WTC11 (cell line): ENCODE results near the gene DYSF. TPM values are rescaled to one million over a fixed set of nuclear protein-coding genes. Genes with fewer than 3 reads are reported as not detected.

Source experiments
- ATAC-seq: fragments of 200-7000 bp; cut with Tn5 transposase; 2 replicates; pipeline ENCODE4 v1.10.0; 2021; ENCODE audit warnings: mild to moderate bottlenecking, moderate library complexity
- CTCF ChIA-PET: fragments of 300-600 bp; sonication (Branson Sonifier 250); formaldehyde crosslinking; loops from one replicate; lab custom pipeline; 2021; ENCODE audit warnings: antibody characterized with exemption; lab: Charles Lee
- POLR2A ChIA-PET: fragments of 350-600 bp; sonication (Branson Sonifier 250); formaldehyde crosslinking; loops from one replicate; lab custom pipeline; 2021; ENCODE audit warnings: antibody characterized with exemption; lab: Charles Lee
- DNase-seq: peaks from one replicate; pipeline ENCODE4 v3.0.0; 2021; ENCODE audit warnings: low spot score
- H3K27ac Mint-ChIP-seq: 2 replicates; pipeline ENCODE4 v1.8.0; 2021; ENCODE audit warnings: mixed read lengths
- H3K27me3 Mint-ChIP-seq: 2 replicates; pipeline ENCODE4 v1.8.0; 2021; ENCODE audit warnings: low read depth, mild to moderate bottlenecking, moderate library complexity, mixed read lengths
- H3K36me3 Mint-ChIP-seq: 2 replicates; pipeline ENCODE4 v1.8.0; 2021; ENCODE audit warnings: mixed read lengths
- H3K4me1 Mint-ChIP-seq: 2 replicates; pipeline ENCODE4 v1.8.0; 2022; ENCODE audit warnings: mixed read lengths
- H3K4me3 Mint-ChIP-seq: 2 replicates; pipeline ENCODE4 v1.8.0; 2021; ENCODE audit warnings: mild to moderate bottlenecking, moderate library complexity, mixed read lengths
- H3K9me3 Mint-ChIP-seq: 2 replicates; pipeline ENCODE4 v1.8.0; 2021; ENCODE audit warnings: mixed read lengths
- ESRRA ChIP-seq: sonication (generic); formaldehyde crosslinking; IDR thresholded peaks from 2 replicates; pipeline ENCODE4 v1.8.1; 2022; ENCODE audit warnings: mild to moderate bottlenecking, missing genetic modification reagents, borderline replicate concordance
- GABPB1 ChIP-seq: sonication (generic); formaldehyde crosslinking; IDR thresholded peaks from 2 replicates; pipeline ENCODE4 v1.8.1; 2023; ENCODE audit warnings: mild to moderate bottlenecking, missing genetic modification reagents
- MYBL2 ChIP-seq: sonication (generic); formaldehyde crosslinking; IDR thresholded peaks from 2 replicates; pipeline ENCODE4 v1.8.1; 2023; ENCODE audit warnings: mild to moderate bottlenecking, moderate library complexity, missing genetic modification reagents
- NFATC4 ChIP-seq: fragments of 250-450 bp; sonication (Bioruptor Pico); IDR thresholded peaks from 2 replicates; pipeline ENCODE4 v1.9.0; 2021; ENCODE audit warnings: mild to moderate bottlenecking
- NR3C1 ChIP-seq: sonication (generic); formaldehyde crosslinking; conservative IDR thresholded peaks from 2 replicates; pipeline ENCODE4 v1.8.1; 2023; ENCODE audit warnings: low read depth, mild to moderate bottlenecking, missing genetic modification reagents
- OVOL2 ChIP-seq: fragments of 250-450 bp; sonication (Bioruptor Pico); IDR thresholded peaks from 2 replicates; pipeline ENCODE4 v1.9.0; 2021; ENCODE audit warnings: mild to moderate bottlenecking, borderline replicate concordance
- RELA ChIP-seq: sonication (generic); formaldehyde crosslinking; IDR thresholded peaks from 2 replicates; pipeline ENCODE4 v1.8.1; 2022; ENCODE audit warnings: missing genetic modification reagents, mild to moderate bottlenecking, borderline replicate concordance
- SMAD3 ChIP-seq: sonication (generic); formaldehyde crosslinking; IDR thresholded peaks from 2 replicates; pipeline ENCODE4 v1.8.0; 2022; ENCODE audit warnings: missing genetic modification reagents, mild to moderate bottlenecking, borderline replicate concordance
- SMAD4 ChIP-seq: sonication (generic); formaldehyde crosslinking; IDR thresholded peaks from 2 replicates; pipeline ENCODE4 v1.8.0; 2022; ENCODE audit warnings: mild to moderate bottlenecking, missing genetic modification reagents
- SOX15 ChIP-seq: fragments of 250-450 bp; sonication (Bioruptor Pico); IDR thresholded peaks from 2 replicates; pipeline ENCODE4 v1.9.0; 2021; ENCODE audit warnings: mild to moderate bottlenecking
- SP1 ChIP-seq: sonication (generic); formaldehyde crosslinking; conservative IDR thresholded peaks from 2 replicates; pipeline ENCODE4 v1.8.1; 2022; ENCODE audit warnings: missing genetic modification reagents
- ZNF121 ChIP-seq: sonication (generic); formaldehyde crosslinking; IDR thresholded peaks from 2 replicates; pipeline ENCODE4 v1.8.0; 2023; ENCODE audit warnings: missing genetic modification reagents
- ZNF219 ChIP-seq: sonication (generic); formaldehyde crosslinking; IDR thresholded peaks from 2 replicates; pipeline ENCODE4 v1.8.0; 2023; ENCODE audit warnings: missing genetic modification reagents, mild to moderate bottlenecking, borderline replicate concordance
- ZNF232 ChIP-seq: sonication (generic); formaldehyde crosslinking; IDR thresholded peaks from 2 replicates; pipeline ENCODE4 v1.8.0; 2022; ENCODE audit warnings: mild to moderate bottlenecking, missing genetic modification reagents
- ZNF317 ChIP-seq: sonication (generic); formaldehyde crosslinking; IDR thresholded peaks from 2 replicates; pipeline ENCODE4 v1.8.1; 2023; ENCODE audit warnings: low read depth, mild to moderate bottlenecking, moderate library complexity, missing genetic modification reagents, borderline replicate concordance
- ZNF396 ChIP-seq: fragments of 250-450 bp; sonication (Bioruptor Pico); IDR thresholded peaks from 2 replicates; pipeline ENCODE4 v1.8.0; 2021; ENCODE audit warnings: mild to moderate bottlenecking, moderate library complexity, borderline replicate concordance
- ZNF416 ChIP-seq: fragments of 250-450 bp; sonication (Bioruptor Pico); IDR thresholded peaks from 2 replicates; pipeline ENCODE4 v1.9.0; 2021; ENCODE audit warnings: mild to moderate bottlenecking, inconsistent platforms
- total RNA-seq: library from RNA; stranded (reverse); gene quantifications from 3 replicates; pipeline ENCODE4 v1.2.3, GENCODE V29; 2021
- TF ChIP-seq, protein P1 (sequence below): sonication (generic); formaldehyde crosslinking; IDR thresholded peaks from 2 replicates; pipeline ENCODE4 v1.8.1; 2022; ENCODE audit warnings: missing genetic modification reagents, borderline replicate concordance
- TF ChIP-seq, protein P2 (sequence below): fragments of 200-600 bp; IDR thresholded peaks from 2 replicates; pipeline ENCODE4 v1.8.0; 2022; ENCODE audit warnings: antibody characterized with exemption
- TF ChIP-seq, protein P3 (sequence below): sonication (generic); formaldehyde crosslinking; IDR thresholded peaks from 2 replicates; pipeline ENCODE4 v1.8.1; 2023; ENCODE audit warnings: mild to moderate bottlenecking, missing genetic modification reagents
- TF ChIP-seq, protein P4 (sequence below): sonication (generic); formaldehyde crosslinking; IDR thresholded peaks from 2 replicates; pipeline ENCODE4 v1.8.1; 2022; ENCODE audit warnings: mild to moderate bottlenecking, missing genetic modification reagents, moderate library complexity, borderline replicate concordance
- TF ChIP-seq, protein P5 (sequence below): sonication (generic); formaldehyde crosslinking; IDR thresholded peaks from 2 replicates; pipeline ENCODE4 v1.8.0; 2022; ENCODE audit warnings: mild to moderate bottlenecking, missing genetic modification reagents
- TF ChIP-seq, protein P6 (sequence below): sonication (generic); formaldehyde crosslinking; IDR thresholded peaks from 2 replicates; pipeline ENCODE4 v1.8.1; 2023; ENCODE audit warnings: mild to moderate bottlenecking, missing genetic modification reagents
- TF ChIP-seq, protein P7 (sequence below): sonication (generic); formaldehyde crosslinking; IDR thresholded peaks from 2 replicates; pipeline ENCODE4 v1.8.1; 2023; ENCODE audit warnings: mild to moderate bottlenecking, missing genetic modification reagents, moderate library complexity
- TF ChIP-seq, protein P8 (sequence below): fragments of 250-450 bp; sonication (Bioruptor Pico); IDR thresholded peaks from 2 replicates; pipeline ENCODE4 v1.8.0; 2021; ENCODE audit warnings: mild to moderate bottlenecking

The DYSF gene
- total RNA-seq, 1 experiment from 2014 or later = 14.8 TPM

DNA sequence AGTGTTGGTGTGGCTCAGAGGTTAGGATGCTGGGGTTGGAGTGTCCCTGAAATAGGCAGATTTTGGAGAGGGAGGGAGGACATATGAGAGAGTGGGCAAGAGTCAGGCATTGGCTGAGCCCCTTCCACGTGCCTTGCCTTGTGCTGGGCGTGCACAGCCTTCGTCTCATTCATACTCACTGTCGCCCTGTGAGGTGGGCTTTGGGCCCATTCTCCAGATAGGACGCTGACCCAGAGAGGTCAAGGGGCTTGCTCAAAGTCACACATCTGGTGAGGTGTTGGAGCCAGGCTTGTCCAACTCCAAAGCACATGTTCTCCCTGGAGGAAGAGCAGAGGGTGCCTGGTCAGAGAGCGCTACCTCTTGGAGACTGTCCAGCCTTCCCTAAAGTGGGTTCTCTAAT, 166.8 kb downstream of the DYSF start (continued):
- TF ChIP-seq, protein P1, sequence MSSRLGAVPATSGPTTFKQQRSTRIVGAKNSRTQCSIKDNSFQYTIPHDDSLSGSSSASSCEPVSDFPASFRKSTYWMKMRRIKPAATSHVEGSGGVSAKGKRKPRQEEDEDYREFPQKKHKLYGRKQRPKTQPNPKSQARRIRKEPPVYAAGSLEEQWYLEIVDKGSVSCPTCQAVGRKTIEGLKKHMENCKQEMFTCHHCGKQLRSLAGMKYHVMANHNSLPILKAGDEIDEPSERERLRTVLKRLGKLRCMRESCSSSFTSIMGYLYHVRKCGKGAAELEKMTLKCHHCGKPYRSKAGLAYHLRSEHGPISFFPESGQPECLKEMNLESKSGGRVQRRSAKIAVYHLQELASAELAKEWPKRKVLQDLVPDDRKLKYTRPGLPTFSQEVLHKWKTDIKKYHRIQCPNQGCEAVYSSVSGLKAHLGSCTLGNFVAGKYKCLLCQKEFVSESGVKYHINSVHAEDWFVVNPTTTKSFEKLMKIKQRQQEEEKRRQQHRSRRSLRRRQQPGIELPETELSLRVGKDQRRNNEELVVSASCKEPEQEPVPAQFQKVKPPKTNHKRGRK (CRISPR knock-in tag) = no peak
- no peak for TF ChIP-seq SMAD3 (CRISPR knock-in tag)
- TF ChIP-seq, protein P2, sequence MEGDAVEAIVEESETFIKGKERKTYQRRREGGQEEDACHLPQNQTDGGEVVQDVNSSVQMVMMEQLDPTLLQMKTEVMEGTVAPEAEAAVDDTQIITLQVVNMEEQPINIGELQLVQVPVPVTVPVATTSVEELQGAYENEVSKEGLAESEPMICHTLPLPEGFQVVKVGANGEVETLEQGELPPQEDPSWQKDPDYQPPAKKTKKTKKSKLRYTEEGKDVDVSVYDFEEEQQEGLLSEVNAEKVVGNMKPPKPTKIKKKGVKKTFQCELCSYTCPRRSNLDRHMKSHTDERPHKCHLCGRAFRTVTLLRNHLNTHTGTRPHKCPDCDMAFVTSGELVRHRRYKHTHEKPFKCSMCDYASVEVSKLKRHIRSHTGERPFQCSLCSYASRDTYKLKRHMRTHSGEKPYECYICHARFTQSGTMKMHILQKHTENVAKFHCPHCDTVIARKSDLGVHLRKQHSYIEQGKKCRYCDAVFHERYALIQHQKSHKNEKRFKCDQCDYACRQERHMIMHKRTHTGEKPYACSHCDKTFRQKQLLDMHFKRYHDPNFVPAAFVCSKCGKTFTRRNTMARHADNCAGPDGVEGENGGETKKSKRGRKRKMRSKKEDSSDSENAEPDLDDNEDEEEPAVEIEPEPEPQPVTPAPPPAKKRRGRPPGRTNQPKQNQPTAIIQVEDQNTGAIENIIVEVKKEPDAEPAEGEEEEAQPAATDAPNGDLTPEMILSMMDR = no peak
- no peak for TF ChIP-seq RELA
- TF ChIP-seq, protein P3, sequence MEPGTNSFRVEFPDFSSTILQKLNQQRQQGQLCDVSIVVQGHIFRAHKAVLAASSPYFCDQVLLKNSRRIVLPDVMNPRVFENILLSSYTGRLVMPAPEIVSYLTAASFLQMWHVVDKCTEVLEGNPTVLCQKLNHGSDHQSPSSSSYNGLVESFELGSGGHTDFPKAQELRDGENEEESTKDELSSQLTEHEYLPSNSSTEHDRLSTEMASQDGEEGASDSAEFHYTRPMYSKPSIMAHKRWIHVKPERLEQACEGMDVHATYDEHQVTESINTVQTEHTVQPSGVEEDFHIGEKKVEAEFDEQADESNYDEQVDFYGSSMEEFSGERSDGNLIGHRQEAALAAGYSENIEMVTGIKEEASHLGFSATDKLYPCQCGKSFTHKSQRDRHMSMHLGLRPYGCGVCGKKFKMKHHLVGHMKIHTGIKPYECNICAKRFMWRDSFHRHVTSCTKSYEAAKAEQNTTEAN (CRISPR knock-in tag) = no peak

DNA sequence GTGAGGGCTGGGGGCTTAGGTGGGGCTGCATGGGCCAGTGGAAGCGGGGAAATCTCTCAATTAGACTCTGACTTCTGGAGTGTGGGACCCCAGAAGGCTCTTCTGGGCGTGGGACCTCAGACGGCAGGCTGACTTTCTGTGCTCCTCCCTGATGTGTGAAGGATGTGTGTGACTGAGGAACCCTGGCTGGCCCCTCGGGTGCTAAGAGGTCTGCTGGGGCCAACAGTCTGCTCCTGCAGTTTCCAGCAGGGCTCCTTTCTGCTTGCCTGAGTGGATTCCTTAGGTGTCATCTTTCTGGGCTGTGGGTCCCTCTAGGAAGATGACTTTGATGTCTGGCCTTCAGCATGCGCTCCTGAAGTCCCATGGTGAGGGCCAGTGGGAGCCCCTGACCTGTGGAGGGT, 167.5 kb downstream of the DYSF start:
- TF ChIP-seq ESRRA (CRISPR knock-in tag) (no peak), SP1 (no peak), SMAD3 (CRISPR knock-in tag) (no peak), MYBL2 (no peak)
- TF ChIP-seq, protein P4, sequence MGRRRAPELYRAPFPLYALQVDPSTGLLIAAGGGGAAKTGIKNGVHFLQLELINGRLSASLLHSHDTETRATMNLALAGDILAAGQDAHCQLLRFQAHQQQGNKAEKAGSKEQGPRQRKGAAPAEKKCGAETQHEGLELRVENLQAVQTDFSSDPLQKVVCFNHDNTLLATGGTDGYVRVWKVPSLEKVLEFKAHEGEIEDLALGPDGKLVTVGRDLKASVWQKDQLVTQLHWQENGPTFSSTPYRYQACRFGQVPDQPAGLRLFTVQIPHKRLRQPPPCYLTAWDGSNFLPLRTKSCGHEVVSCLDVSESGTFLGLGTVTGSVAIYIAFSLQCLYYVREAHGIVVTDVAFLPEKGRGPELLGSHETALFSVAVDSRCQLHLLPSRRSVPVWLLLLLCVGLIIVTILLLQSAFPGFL (CRISPR knock-in tag) = no peak
- TF ChIP-seq, protein P5, sequence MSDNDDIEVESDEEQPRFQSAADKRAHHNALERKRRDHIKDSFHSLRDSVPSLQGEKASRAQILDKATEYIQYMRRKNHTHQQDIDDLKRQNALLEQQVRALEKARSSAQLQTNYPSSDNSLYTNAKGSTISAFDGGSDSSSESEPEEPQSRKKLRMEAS (CRISPR knock-in tag) = no peak
- Mint-ChIP-seq H3K27ac (no peak overlapping the region), H3K36me3 (no peaks in the 10 kb centered on the region), H3K27me3 (no peaks in the 10 kb centered on the region), H3K4me3 (no peak overlapping the region), H3K4me1 (no peaks in the 10 kb centered on the region), H3K9me3 (no peaks in the 10 kb centered on the region)
- ATAC-seq (no peak), DNase-seq (no peak)
- ChIA-PET POLR2A (no interaction called here), CTCF (no interaction called here)

DNA sequence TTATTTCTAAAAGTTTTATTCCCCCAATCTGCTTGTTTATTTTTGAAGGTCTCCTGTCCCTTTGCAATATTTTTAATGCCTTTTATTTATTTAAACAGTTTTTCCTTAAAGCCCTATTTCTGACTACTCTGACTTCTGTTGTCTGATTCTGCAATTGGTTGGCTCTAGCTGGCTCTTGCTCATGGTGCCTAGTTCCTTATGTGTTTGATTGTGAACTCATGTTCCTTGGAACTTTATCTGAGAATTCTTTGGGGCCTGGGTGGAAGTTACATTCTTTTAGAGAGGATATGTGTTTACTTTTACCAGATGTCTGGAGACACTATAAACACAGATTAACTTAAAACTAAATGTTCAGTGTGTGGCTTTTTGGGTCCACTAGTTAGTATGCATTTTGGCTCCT, 175.9 kb downstream of the DYSF start:
- Mint-ChIP-seq H3K9me3 (0 out of 2 replicates have a peak, but pooled peaks cover 5% of the 10 kb centered on the region), H3K27me3 (no peaks in the 10 kb centered on the region), H3K36me3 (no peaks in the 10 kb centered on the region), H3K27ac (no peak overlapping the region), H3K4me1 (peaks cover 6% of the 10 kb centered on the region), H3K4me3 (no peak overlapping the region)
- ChIA-PET CTCF (no interaction called here), POLR2A (no interaction called here)
- ATAC-seq = no peak
- no peak for DNase-seq
- no peak for TF ChIP-seq GABPB1 (CRISPR knock-in tag)
- TF ChIP-seq ZNF416 (CRISPR knock-in tag) = no peak
- no peak for TF ChIP-seq ZNF317 (CRISPR knock-in tag)
- TF ChIP-seq NFATC4 = no peak
- no peak for TF ChIP-seq NR3C1 (CRISPR knock-in tag)
- TF ChIP-seq, protein P6, sequence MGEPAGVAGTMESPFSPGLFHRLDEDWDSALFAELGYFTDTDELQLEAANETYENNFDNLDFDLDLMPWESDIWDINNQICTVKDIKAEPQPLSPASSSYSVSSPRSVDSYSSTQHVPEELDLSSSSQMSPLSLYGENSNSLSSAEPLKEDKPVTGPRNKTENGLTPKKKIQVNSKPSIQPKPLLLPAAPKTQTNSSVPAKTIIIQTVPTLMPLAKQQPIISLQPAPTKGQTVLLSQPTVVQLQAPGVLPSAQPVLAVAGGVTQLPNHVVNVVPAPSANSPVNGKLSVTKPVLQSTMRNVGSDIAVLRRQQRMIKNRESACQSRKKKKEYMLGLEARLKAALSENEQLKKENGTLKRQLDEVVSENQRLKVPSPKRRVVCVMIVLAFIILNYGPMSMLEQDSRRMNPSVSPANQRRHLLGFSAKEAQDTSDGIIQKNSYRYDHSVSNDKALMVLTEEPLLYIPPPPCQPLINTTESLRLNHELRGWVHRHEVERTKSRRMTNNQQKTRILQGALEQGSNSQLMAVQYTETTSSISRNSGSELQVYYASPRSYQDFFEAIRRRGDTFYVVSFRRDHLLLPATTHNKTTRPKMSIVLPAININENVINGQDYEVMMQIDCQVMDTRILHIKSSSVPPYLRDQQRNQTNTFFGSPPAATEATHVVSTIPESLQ = no peak
- TF ChIP-seq ESRRA (CRISPR knock-in tag) = no peak
- TF ChIP-seq SOX15 (CRISPR knock-in tag) = no peak
- TF ChIP-seq ZNF232 (CRISPR knock-in tag) = no peak
- TF ChIP-seq ZNF121 (CRISPR knock-in tag) = no peak
- no peak for TF ChIP-seq ZNF219 (CRISPR knock-in tag)
- TF ChIP-seq, protein P7, sequence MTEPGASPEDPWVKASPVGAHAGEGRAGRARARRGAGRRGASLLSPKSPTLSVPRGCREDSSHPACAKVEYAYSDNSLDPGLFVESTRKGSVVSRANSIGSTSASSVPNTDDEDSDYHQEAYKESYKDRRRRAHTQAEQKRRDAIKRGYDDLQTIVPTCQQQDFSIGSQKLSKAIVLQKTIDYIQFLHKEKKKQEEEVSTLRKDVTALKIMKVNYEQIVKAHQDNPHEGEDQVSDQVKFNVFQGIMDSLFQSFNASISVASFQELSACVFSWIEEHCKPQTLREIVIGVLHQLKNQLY (CRISPR knock-in tag) = no peak
- TF ChIP-seq SMAD4 = no peak
- TF ChIP-seq, protein P8, sequence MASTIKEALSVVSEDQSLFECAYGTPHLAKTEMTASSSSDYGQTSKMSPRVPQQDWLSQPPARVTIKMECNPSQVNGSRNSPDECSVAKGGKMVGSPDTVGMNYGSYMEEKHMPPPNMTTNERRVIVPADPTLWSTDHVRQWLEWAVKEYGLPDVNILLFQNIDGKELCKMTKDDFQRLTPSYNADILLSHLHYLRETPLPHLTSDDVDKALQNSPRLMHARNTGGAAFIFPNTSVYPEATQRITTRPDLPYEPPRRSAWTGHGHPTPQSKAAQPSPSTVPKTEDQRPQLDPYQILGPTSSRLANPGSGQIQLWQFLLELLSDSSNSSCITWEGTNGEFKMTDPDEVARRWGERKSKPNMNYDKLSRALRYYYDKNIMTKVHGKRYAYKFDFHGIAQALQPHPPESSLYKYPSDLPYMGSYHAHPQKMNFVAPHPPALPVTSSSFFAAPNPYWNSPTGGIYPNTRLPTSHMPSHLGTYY (CRISPR knock-in tag) = no peak
- TF ChIP-seq OVOL2 = no peak
- TF ChIP-seq ZNF396 = no peak
